Urinary bladder (tissue), 4 donors: ENCODE measurements around the gene DNMT3A. TPM values are rescaled to one million over a fixed set of nuclear protein-coding genes. Genes with fewer than 3 reads are reported as not detected.

Source experiments
- DNase-seq: peaks from one replicate; pipeline ENCODE4 v3.0.0-alpha.2; 2015; ENCODE audit errors: extremely low spot score
- H3K27ac ChIP-seq: one replicate; pipeline ENCODE4 v1.5.1; 2013; ENCODE audit warnings: low read depth, mild to moderate bottlenecking, moderate library complexity
- H3K36me3 ChIP-seq: one replicate; pipeline ENCODE4 v1.6.1; 2013; ENCODE audit warnings: mild to moderate bottlenecking, moderate library complexity; ENCODE audit not compliant: insufficient read depth
- H3K4me1 ChIP-seq: one replicate; pipeline ENCODE4 v1.6.1; 2013; ENCODE audit warnings: mild to moderate bottlenecking, moderate library complexity; ENCODE audit not compliant: insufficient read depth
- H3K4me3 ChIP-seq: one replicate; pipeline ENCODE4 v1.5.1; 2013; ENCODE audit warnings: low read depth, low read length
- WGBS: extraction: QIAGEN DNeasy Blood & Tissue Kit; methylation state at CpG from one replicate; pipeline ENCODE4 v1.1.7; 2013; 5-methylcytosine and 5-hydroxymethylcytosine counted together
- polyA plus RNA-seq: library from polyadenylated mRNA; stranded (reverse); fragments of 200-250 nt; gene quantifications from one replicate; pipeline ENCODE4 v1.2.3, GENCODE V29; 2013
- total RNA-seq: library from RNA; depleted of rRNA; stranded (reverse); fragments of >200 nt; gene quantifications from one replicate; pipeline ENCODE4 v1.2.3, GENCODE V29; 2014
- donor health status: healthy with polysubstance abuse.
- donor health status: healthy.

Gene DNMT3A
- total and polyA plus RNA-seq, 2 donors: 11.4 to 34.1 TPM

DNA sequence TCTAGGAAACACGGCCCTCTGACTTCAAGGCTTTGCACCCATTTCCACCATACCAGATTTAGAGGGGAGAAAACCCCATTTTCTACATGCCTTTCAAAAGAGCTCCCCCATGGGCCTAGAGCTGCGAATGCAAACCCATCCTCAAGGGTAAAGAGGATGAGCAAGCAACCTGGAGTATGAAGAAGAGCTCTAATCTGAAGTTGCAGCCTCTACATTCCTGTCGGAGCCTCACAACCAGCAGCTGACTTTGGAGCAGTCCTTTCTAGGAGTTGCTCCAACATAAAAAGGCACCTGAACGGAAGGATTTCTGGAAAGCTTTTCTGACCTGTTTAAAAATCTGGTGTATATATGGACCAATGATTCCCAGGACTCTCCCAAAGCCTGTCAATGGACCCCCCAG lies 91.9 kb downstream of the DNMT3A start:
- 94% methylated on average over 4 of the region's 4 CpGs for WGBS
- H3K27ac ChIP-seq: no peak overlapping the region

DNA sequence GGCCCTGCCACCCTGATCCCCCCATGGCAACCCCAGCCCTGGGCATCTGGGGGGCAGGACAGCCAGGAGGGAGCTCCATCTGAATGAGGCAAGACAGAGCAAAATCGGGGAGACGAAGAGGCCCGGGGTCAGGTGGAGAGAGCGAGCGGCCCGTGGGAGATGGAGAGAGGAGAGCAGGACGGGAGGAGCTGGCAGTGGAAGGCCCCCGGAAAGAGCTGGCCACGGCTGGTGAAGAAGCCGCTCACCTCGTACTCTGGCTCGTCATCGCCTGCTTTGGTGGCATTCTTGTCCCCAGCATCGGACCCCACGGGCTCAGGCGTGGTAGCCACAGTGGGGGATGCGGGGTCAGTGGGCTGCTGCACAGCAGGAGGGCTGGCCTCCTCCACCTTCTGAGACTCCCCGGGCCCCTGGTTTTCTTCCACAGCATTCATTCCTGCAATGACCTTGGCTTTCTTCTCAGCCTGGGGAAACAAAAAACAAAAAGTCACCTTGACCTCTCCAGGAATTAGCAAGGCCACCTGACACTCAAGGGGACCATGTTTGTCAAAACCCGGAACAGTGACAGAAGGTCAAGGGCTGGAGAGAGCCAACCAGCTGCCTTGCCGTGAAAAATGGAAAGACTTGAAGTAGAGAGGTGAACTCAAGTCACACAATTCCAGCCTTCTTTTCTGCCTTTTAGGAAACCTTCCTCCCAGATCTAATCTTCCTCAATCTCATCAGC lies 93.8 kb downstream of the DNMT3A start:
- H3K4me1 ChIP-seq: peaks cover 3% of the 10 kb centered on the region
- peaks cover 3% of the 10 kb centered on the region for H3K36me3 ChIP-seq
- H3K4me3 ChIP-seq: no peak overlapping the region
- no peak overlapping the region for H3K27ac ChIP-seq
- no peak for DNase-seq
- WGBS: 94% methylated on average over 20 of the region's 20 CpGs

More for the DNA sequence above, 91.9 kb downstream of the DNMT3A start:
- H3K4me1 ChIP-seq: peaks cover 3% of the 10 kb centered on the region
- no peak overlapping the region for H3K4me3 ChIP-seq
- peaks cover 2% of the 10 kb centered on the region for H3K36me3 ChIP-seq
- no peak for DNase-seq

DNA sequence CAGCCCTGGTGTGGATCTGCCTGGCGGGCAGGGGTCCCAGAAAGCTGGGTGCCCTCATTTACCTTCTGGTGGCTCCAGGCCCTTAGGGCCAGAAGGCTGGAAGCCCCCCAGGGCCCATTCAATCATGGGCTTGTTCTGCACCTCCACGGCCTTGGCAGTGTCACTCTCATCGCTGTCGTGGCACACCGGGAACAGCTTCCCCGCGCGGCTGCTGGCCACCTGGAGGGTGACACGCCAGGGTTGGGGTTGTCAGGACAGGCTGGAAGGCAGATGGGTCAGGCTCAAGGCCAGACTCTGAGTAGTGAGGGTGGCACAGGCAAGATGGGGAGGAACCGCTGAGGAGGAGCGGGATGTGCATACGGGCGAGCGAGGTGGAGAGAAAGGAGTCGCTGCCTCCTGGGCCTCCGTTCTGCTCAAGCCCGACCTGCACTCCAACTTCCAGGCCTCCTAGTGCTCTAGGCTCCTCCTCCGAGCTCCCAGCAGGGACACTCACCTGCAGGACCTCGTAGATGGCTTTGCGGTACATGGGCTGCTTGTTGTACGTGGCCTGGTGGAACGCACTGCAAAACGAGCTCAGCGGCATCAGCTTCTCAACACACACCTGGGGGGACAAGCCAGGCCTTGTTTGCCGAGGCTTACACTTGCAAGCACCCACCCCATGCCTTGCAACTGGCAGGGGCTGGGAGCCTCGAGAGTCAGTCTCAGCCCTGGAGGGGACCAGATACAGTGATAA lies 95.0 kb downstream of the DNMT3A start:
- Histone ChIP-seq H3K27ac (no peak overlapping the region), H3K4me1 (peaks cover 3% of the 10 kb centered on the region), H3K4me3 (no peak overlapping the region), H3K36me3 (peaks cover 5% of the 10 kb centered on the region)
- WGBS: 93% methylated on average over 26 of the region's 26 CpGs
- no peak for DNase-seq

DNA sequence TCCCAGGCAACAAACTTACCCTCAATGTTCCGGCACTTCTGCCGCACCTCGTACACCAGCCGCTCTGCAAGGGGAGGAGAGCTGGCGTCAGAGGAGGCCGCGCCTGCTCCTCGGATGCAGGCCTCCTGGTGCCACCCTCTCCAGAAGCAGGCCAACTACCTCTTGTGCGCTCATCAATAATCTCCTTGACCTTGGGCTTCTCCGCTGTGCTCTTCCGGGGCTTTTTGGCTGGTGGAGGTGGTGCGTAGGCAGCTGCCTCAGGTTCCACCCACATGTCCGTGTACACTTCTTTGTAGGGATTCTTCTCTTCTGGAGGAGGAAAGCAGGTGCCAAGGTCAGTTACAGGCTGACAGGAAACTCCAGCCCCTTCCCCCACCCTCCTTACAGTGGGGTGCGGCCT lies 95.7 kb downstream of the DNMT3A start:
- no peak for DNase-seq
- Histone ChIP-seq H3K4me3 (no peak overlapping the region), H3K36me3 (peaks cover 7% of the 10 kb centered on the region), H3K27ac (no peak overlapping the region), H3K4me1 (no peaks in the 10 kb centered on the region)
- WGBS: 91% methylated on average over 14 of the region's 14 CpGs

DNA sequence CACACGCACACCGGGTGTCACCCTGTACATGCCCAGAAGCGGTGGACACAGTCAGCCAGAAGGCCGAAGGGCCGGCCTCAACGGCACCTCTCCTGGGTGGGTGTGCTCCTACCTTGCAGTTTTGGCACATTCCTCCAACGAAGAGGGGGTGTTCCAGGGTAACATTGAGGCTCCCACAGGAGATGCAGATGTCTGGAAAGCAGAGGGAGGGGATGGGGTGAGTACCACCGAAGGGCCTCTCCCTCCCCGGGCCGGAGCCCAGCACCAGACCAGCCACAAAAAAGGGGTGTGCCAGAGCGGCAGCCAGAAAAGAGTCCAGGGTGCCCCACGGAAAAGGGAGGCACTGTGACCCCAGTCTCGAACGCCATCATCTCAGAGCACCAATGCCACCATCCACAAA lies 96.6 kb downstream of the DNMT3A start:
- WGBS: 90% methylated on average over 14 of the region's 14 CpGs
- peaks cover 7% of the 10 kb centered on the region for H3K36me3 ChIP-seq
- no peaks in the 10 kb centered on the region for H3K4me1 ChIP-seq
- H3K27ac ChIP-seq: no peak overlapping the region
- no peak overlapping the region for H3K4me3 ChIP-seq
- no peak for DNase-seq

DNA sequence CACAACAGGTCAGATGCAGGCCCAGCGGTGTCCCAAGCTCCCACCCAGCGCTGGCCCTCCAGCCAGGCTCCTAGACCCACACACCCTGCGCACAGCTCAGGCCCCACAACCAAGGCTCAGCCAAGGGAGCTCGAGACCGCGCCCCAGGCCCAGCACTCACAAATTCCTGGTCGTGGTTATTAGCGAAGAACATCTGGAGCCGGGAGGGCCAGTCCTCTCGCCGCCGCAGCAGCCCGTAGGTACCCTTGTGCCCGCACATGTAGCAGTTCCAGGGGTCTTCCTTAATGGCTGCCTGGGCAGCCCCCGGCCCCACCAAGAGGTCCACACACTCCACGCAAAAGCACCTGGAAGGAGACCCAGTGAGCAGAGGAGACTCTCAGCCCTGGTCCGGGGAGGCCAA lies 97.7 kb downstream of the DNMT3A start:
- H3K36me3 ChIP-seq: peaks cover 7% of the 10 kb centered on the region
- WGBS: 92% methylated on average over 17 of the region's 17 CpGs
- DNase-seq: no peak

DNA sequence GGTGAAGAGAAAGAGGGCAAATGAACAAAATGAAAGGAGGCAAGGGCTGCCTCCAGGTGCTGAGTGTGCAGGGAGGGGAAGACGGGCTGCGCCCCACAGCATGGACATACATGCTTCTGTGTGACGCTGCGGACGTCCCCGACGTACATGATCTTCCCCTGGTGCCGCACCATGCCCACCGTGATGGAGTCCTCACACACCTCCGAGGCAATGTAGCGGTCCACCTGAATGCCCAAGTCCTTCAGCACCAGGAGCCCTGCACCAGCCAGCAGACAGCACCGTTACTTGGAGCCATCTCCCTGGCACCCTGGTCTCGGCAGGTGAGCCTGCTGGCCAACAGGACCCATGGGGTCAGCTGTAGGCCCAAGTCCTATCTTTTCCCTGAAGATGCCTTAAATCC lies 100.3 kb downstream of the DNMT3A start:
- H3K4me1 ChIP-seq: no peaks in the 10 kb centered on the region
- 98% methylated on average over 13 of the region's 13 CpGs for WGBS
- H3K4me3 ChIP-seq: no peak overlapping the region
- DNase-seq: no peak
- peaks cover 7% of the 10 kb centered on the region for H3K36me3 ChIP-seq
- no peak overlapping the region for H3K27ac ChIP-seq

More for the DNA sequence above, 97.7 kb downstream of the DNMT3A start:
- Histone ChIP-seq H3K4me3 (no peak overlapping the region), H3K4me1 (no peaks in the 10 kb centered on the region), H3K27ac (no peak overlapping the region)

DNA sequence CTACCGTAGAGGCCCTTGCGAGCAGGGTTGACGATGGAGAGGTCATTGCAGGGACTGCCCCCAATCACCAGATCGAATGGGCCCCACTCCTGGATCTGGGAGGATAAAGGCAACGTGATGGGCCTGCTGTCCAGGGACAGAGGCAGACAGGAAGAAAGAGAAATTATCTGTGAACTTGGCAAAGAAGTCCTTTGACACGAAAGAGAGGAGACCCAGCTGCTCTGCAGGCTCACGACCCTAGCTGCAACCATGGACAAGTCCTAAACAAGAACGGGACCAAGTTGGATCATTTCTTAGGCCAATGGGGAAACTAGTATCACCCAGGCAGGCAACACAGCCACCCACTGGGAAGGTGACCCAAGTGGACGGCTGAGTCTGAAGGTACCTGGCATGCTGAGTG lies 101.1 kb downstream of the DNMT3A start:
- Histone ChIP-seq H3K4me1 (no peaks in the 10 kb centered on the region), H3K36me3 (peaks cover 5% of the 10 kb centered on the region), H3K27ac (no peak overlapping the region), H3K4me3 (no peak overlapping the region)
- DNase-seq: no peak
- 64% methylated on average over 9 of the region's 9 CpGs for WGBS

DNA sequence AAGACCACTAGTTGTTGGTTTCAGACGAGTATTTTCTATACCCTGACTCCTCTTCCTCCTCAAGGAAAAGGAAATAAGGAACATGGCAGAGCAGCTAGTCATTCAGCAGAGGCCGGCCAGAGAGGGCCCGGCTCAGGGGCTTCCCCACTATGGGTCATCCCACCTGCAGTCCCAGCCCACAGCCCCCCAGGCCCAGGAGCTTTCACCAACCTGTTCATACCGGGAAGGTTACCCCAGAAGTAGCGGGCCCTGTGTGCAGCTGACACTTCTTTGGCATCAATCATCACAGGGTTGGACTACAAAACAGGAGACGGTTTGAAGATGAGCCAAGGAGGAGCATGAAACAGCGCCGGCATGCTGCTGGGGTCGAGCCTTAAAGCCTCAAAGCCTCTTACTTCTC lies 102.8 kb downstream of the DNMT3A start:
- H3K36me3 ChIP-seq: peaks cover 3% of the 10 kb centered on the region
- 84% methylated on average over 9 of the region's 9 CpGs for WGBS

DNA sequence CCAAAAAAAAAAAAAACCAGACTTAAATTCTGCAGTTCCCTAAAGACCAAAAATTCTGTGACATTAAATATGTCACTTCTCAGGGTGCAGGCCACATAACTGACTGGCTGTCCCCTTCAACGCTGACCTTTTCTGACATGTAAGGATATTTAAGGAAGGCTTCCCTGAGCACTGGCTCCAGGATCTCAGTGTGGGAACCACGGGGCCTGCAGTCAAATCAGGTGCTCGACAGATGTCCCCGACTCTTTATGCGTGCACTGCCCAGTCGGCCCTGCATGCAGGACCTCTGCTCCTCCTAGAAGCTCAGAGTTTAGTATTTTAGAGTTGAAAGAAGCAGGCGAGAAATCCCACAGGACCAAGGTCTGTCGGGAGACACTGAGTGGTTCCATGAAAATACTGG lies 104.0 kb downstream of the DNMT3A start:
- H3K4me1 ChIP-seq: no peaks in the 10 kb centered on the region
- H3K4me3 ChIP-seq: no peak overlapping the region
- no peak for DNase-seq
- peaks cover 3% of the 10 kb centered on the region for H3K36me3 ChIP-seq
- no peak overlapping the region for H3K27ac ChIP-seq
- 87% methylated on average over 8 of the region's 8 CpGs for WGBS

More for the DNA sequence above, 102.8 kb downstream of the DNMT3A start:
- H3K27ac ChIP-seq: no peak overlapping the region
- no peak overlapping the region for H3K4me3 ChIP-seq
- H3K4me1 ChIP-seq: no peaks in the 10 kb centered on the region
- DNase-seq: no peak

DNA sequence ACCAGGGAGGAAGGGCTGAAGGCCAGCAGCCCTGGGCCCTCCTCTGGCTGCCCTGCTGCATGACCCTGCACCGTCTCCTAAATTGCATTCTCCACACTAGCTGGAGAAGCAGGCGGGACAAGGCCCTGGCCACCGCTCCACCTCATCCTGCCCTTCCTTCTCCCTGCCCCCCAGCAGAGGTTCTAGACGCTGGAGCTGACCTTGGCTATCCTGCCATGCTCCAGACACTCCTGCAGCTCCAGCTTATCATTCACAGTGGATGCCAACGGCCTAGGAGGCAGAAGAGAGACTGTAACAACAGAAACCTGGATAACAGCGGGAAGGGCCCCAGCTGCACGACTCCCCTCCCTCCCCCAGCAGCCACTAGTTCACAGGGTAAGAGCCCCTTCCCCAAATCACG lies 105.0 kb downstream of the DNMT3A start:
- Histone ChIP-seq H3K4me1 (no peaks in the 10 kb centered on the region), H3K36me3 (peaks cover 2% of the 10 kb centered on the region), H3K4me3 (no peak overlapping the region), H3K27ac (no peak overlapping the region)
- 87% methylated on average over 8 of the region's 8 CpGs for WGBS
- no peak for DNase-seq

DNA sequence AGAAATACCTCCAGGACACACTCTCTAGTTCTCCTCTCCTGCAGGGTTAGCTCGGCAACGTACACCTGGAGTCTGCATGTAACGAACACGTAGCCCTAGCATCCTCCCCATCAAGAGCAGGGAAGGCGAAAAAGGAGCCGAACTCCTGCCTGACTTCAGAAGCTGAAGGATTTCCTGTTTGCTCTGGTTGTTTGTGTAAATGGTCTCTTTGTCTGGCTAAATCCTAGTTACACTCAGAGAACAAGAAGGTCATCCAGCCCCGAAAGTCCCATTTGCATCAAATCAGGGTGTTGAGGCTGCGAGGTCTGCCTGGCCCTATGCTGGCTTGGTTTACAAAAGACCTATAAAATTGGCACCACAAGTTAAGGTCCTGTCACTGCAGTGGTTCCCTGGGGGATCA lies 107.0 kb downstream of the DNMT3A start:
- H3K4me1 ChIP-seq: no peaks in the 10 kb centered on the region
- no peak for DNase-seq
- no peak overlapping the region for H3K4me3 ChIP-seq
- H3K36me3 ChIP-seq: no peaks in the 10 kb centered on the region
- no peak overlapping the region for H3K27ac ChIP-seq
- WGBS: 83% methylated on average over 8 of the region's 8 CpGs

DNA sequence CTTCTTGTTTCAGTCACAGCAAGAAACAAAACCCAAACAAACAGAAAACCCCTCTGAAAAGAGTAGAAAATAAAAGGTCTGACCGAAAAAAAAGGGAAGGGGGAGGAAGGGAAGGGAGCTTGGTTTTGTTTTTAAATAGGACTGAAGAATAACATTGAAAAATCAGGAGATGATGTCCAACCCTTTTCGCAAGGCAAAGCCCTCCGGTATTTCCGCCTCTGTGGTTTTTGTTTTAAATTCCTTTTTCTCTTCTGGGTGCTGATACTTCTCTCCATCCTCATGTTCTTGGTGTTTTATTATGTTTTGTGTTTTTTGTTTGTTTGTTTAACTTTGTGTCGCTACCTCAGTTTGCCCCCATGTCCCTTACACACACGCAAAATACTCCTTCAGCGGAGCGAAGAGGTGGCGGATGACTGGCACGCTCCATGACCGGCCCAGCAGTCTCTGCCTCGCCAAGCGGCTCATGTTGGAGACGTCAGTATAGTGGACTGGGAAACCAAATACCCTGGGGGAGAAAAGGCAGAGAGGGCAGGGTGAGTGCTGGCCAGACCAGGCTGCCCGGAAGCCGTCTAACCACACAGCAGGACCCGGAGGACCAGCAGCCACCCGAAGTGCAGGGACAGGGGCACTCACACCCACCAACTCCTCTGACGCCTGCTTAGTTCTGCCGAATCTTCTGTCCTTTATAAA lies 107.7 kb downstream of the DNMT3A start:
- H3K4me3 ChIP-seq: no peak overlapping the region
- no peaks in the 10 kb centered on the region for H3K36me3 ChIP-seq
- WGBS: 90% methylated on average over 20 of the region's 20 CpGs
- no peak overlapping the region for H3K27ac ChIP-seq
- no peak for DNase-seq
- no peaks in the 10 kb centered on the region for H3K4me1 ChIP-seq
